Stimulated activated CD8-positive, alpha-beta memory T cell treated with anti-CD3 and anti-CD28 coated beads, Interleukin-12 subunit alpha, Interleukin-12 subunit beta, amount 100 ng/mL, for 24 hours (primary cell): ENCODE measurements around the gene KRT75.
"Not testable (repeated sequence)": the region's sequence is repeated elsewhere in the genome, so short reads cannot be mapped to it uniquely, and the experiment has no call there.

Experiments used
- DNase-seq: peaks from one replicate; pipeline ENCODE4 v3.0.0-alpha.2; 2020; ENCODE audit errors: extremely low read depth

KRT75 gene

GRCh38 chr12:52416795-52417194, 17.4 kb downstream of the KRT75 start:
- DNase-seq, result no peak

DNA sequence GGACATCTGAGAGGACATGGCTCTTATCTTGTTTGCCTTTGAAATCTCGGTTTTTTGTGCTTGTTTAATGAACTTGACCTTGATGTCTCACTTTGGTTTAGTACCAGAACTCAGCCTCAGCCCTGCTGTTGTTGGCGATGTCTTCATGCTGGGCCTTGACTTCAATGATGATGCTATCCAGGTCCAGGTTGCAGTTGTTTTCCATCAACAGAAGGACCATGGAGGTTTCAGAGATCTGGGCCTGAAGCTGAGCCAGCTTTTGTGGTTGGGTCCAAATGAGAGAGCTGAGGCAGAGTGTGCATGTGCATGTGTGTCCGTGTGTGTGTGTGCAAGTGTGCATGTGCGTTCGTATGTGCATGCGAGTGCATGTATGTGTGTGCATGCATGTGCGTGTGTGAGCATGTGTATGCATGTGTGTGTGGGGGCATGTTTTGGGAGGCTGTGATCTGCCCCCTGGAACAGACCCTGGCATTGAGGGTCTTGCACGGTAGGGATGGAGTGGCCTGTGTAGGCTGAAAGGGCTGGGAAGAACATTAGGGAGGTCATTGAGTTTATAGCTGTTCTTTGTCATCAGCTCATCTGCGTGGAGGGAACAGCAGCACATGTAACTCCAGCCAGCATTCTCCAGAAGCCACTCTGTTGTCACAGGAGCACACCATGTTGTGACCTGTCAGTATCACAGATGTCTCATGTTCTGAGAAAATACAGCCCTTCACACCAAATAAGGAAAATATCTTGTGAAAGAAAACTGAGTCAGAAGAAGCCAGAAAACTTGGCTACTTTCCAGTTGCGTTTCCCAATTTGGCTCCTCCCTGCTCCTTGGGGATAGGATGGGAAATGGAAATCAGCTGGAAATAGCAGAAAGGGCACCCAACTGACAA, 18.1 kb downstream of the KRT75 start:
- DNase-seq, result no peak

GRCh38 chr12:52414936-52415335, 19.2 kb downstream of the KRT75 start:
- DNase-seq, result no peak

GRCh38 chr12:52413782-52414345, 20.3 kb downstream of the KRT75 start:
- DNase-seq, result no peak

- no peak for DNase-seq
Observed at GRCh38 chr12:52413202-52413601, 21.0 kb downstream of the KRT75 start.

- no peak for DNase-seq
Observed at GRCh38 chr12:52411815-52412214, 22.4 kb downstream of the KRT75 start.

DNA sequence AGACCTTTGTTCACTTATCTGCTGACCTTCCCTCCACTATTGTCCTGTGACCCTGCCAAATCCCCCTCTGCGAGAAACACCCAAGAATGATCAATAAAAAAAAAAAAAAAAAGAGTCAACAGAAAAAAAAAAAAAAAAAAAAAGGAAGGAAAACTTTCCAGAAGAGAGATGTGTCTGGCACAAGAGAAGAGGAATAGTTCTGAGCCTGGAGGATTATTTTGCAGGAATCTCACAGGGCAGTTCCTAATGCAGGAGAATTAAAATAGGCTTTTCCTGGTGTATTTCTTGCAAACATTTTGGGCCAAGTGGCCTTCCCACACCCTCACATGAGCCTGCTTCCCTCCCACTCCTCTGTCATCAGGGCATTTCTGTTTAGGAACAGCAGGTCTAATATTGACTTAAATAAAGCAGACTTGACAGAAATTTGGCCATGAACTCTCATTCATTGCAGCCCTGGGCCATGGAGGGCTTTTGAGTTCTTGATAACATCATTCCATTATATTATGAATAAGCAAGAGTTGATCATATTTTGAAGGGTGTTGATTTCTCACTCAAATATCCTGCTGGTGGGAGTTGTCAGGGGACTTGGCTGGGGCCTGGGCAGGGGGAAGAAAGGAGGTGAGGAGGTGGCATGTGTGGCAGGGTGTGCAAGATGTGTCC, 23.5 kb downstream of the KRT75 start:
- not testable (repeated sequence) for DNase-seq

- DNase-seq, result no peak
Observed at GRCh38 chr12:52407918-52408317, 26.3 kb downstream of the KRT75 start.

- no peak for DNase-seq
Observed at GRCh38 chr12:52405922-52406385, 28.2 kb downstream of the KRT75 start, which contains the start of gene KRT82. KRT82 (minus strand) TSS chr12:52406335; CDS start chr12:52406277, 58 bp downstream.

DNA sequence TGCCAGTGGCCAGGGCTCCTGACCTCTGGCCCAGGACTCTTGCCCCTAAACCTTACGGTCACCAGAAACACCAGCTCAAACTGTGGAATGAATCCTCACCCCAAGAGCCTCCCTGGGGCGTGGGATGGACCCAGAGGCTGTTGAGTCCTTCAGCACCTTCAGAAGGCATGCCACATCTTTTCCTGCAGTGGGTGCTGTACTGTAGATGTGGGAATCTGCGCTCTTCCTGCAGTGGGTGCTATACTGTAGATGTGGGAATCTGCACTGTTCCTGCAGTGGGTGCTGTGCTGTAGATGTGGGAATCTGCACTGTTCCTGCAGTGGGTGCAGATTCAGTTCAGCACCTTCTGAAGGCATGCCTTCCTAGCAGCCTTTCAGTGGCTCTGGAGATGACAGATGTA, 29.2 kb downstream of the KRT75 start:
- no peak for DNase-seq

DNA sequence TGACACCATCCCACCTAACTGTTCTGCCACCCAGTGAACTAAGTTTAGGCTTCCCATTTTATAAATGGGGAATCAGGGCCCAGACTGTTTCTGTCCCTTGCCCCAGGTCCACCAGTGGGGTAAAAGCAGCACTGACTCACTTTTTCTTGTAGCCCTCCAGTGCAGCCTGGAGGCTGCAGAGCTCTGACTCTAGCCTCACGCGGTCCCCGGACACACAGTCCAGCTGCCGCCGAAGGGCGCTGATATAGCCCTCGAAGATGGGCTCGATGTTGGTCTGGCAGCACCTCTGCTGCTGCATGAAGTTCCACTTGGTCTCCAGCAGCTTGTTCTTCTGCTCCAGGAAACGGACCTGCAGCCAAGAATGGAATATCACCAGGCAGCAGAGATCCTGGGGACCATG, 30.6 kb downstream of the KRT75 start:
- no peak for DNase-seq

DNA sequence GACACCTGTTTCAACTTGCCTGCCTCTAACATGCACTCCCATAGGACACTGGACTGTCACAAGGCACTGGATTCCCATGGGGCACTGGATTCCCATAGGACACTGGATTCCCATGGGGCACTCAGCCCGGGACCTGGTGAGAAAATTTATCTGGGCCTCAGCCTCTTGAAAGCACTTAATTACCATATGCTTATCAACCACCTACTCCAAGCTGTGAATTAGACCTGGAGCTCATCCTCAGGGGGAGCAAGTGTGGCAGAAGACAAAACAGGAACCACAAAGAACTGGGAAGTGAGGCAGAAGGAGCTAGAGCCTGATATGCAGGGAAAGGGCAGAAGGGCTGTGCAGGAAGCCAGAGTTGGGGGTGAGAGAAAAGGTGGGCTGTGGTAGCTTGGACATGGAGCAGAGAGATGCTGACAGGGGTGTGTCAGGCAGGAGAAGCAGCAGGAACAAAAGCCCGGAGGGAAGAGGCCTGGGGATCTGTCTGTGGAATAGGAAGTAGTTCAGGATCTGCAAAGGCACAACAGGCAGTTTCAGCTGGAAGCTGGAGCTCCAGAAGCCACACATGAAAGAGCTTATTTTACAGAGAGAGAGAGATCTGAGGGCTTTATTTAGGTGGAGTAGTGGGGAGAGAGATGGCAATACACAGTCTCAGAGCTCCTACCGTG, 31.2 kb downstream of the KRT75 start:
- no peak for DNase-seq

DNA sequence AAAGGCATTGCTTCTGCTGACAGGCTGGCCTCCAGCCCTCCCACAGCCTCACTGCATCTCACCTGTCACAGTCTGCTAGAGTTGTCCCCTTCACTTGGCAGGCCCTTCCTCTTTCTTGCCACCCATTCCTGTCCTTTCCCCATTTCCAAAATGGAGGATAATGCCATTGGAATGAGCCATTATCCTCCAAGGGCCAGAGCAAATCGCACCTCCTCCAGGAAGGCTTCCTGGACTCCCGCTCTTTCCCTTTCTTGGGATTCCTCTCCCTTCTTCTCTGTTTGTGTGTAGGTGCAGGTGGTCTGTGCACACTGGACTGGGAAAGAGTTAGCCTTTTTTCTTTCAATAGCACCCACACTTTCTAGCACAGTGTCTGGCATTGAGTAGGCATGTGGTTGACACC, 31.8 kb downstream of the KRT75 start:
- no peak for DNase-seq

DNA sequence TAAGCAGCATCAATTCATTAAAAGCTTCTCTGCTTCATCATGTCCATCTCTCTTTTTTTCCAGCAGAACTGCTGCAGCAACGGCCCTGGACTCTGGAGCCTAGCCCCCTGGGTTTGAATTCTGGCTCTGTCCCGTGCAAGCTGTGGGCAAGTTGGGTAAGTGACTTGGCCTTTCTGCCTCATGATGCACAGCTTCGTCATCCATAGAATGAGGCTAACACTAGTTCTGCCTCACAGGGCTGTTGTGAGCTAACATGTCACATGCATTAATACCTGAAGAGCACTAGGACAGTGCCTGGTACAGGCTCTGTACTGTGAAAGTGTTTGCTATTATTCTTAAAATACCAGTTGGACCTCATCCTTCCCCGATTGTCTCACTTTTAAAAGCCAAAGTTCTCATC, 32.2 kb downstream of the KRT75 start:
- DNase-seq, result no peak

DNA sequence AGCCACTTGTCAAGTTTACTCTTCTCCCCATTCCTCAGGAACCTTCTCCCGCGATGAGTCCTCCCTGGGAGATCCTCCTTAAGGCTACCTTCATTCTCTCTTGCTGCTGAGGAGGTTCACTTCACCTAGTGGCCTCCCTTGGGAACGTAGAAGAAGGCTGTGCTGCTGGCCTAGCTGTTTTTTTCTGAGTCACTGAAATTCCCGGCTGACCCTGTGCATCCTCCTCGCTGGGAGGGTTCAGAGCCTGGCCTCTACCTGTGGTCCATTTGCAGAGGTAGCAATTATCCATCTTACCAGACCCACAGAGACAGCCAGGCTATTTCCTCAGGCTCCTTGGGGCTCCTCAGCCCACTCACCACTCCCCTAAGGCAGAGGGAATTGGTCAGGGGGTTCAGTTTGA, 32.6 kb downstream of the KRT75 start:
- no peak for DNase-seq

- DNase-seq, result no peak
Observed at GRCh38 chr12:52400906-52401305, 33.3 kb downstream of the KRT75 start.

DNA sequence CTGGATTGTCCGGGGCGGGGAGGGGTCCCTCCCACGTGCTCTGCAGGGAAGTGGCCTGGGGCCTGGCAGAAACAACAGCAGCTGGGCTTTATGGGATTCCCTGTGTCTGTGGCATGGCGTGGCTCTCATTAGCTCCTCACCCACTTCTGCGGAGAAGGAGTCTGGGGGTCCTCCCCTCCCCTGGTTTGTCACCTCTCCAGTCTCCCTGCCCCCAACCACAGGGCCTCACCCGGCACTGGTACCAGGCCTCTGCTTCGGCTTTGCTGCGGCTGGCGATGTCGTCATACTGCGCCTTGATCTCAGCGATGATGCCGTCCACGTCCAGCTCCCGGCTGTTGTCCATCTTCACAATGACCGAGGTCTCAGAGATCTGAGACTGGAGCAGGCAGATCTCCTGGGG, 34.4 kb downstream of the KRT75 start:
- no peak for DNase-seq

- DNase-seq, result no peak
Observed at GRCh38 chr12:52398176-52398575, 36.0 kb downstream of the KRT75 start.

DNA sequence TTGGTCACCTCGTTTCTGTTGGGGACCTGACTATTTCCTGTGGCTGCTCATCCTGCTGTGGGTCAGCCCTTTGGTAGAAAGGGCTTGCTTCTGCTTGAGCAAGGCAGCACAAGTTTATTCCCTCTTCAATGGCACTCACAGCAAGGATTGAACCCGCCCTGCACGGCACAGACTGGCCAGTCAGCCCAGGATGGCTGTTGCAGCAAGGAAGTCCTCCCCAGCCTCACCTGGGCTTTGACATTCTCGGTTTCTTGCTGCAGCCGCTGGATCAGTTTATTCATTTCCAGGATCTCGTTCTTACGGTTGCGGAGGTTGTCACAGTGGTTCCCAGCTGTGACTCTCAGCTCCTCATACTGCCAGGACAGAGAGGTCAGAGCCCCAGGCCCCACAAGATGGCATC, 37.5 kb downstream of the KRT75 start:
- no peak for DNase-seq

DNA sequence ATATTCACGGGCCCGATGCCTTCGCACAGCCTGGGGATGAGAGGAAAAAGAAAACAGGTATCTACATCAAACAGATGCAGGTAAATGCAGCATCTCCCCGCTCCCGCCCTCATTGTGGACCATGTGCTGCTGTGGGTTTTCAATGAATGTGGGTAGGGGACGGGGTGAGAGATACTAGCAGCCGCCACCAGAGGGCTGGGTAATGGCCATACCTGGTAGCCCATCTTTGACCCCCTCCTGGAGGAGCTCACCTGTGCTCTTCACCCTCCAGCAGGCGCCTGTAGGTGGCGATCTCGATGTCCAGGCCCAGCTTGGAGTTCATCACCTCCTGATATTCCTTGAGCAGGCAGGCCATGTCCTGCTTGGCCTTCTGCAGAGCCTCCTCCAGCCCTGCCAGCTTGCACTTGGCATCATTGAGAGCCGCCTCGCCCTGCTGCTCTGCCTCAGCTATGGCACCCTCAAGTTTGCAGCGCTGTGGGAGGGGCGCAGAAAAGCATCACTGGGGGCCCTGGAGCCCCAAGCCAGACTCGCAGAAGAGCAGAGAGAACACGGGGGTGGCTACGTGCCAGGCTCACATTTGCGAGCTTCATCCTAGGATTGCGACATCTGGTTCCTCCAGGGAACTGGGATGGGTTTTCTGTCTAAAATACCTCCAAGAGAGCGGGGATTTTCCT, 38.3 kb downstream of the KRT75 start:
- DNase-seq, result no peak

- no peak for DNase-seq
Observed at GRCh38 chr12:52394836-52395405, 39.2 kb downstream of the KRT75 start.
